ENCODE measurements around the gene NCOA5.

Gene NCOA5

GRCh38 chr20:46057856-46058598, 31.7 kb downstream of the NCOA5 start:
- ChIA-PET CTCF (interaction anchor here (0.9 to 3.1 kb wide), 20 partner anchors 8 to 281 kb away, joined by 3 to 13 read pairs (median 4); partner anchors contain the start of gene SLC12A5), POLR2A (interaction anchor here (0.7 kb wide), 1 partner anchor 18 kb away, joined by 4 read pairs; no protein-coding TSS in a partner anchor)
- DNase-seq (ENCODE audit: low read depth, low spot score): no peak
- peak; percentile 46 for TF ChIP-seq CTCF (IDR thresholded peaks at IDR 0.05; ENCODE audit: insufficient read depth, low read length, missing control alignments)
- peak overlapping the region; percentile 48 for H3K4me3 ChIP-seq (ENCODE audit: low read depth, low read length)

GRCh38 chr20:46056970-46057855, 32.5 kb downstream of the NCOA5 start:
- TF ChIP-seq CTCF (IDR thresholded peaks at IDR 0.05; ENCODE audit: insufficient read depth, low read length, missing control alignments): no peak
- no peak for DNase-seq (ENCODE audit: low read depth, low spot score)
- POLR2A ChIA-PET: interaction anchor here (0.7 kb wide), 1 partner anchor 19 kb away, joined by 4 read pairs; no protein-coding TSS in a partner anchor
- no peak overlapping the region for H3K4me3 ChIP-seq (ENCODE audit: low read depth, low read length)
- CTCF ChIA-PET: interaction anchor here (1.0 to 3.1 kb wide), 15 partner anchors 9 to 114 kb away, joined by 3 to 13 read pairs (median 5); no protein-coding TSS in a partner anchor

- DNase-seq (ENCODE audit: low read depth, low spot score): no peak
- ChIA-PET CTCF (interaction anchor here (1.0 to 3.1 kb wide), 5 partner anchors 10 to 43 kb away, joined by 5 to 13 read pairs (median 9); no protein-coding TSS in a partner anchor), POLR2A (no interaction called here)
- TF ChIP-seq CTCF (IDR thresholded peaks at IDR 0.05; ENCODE audit: insufficient read depth, low read length, missing control alignments): no peak
- H3K4me3 ChIP-seq (ENCODE audit: low read depth, low read length): no peak overlapping the region
Measured at GRCh38 chr20:46056027-46056833, 33.5 kb downstream of the NCOA5 start.

GRCh38 chr20:46055269-46055668, 34.5 kb downstream of the NCOA5 start:
- CTCF ChIA-PET: no interaction called here

GRCh38 chr20:46054606-46055005, 35.2 kb downstream of the NCOA5 start:
- CTCF ChIA-PET: no interaction called here
- H3K4me3 ChIP-seq (ENCODE audit: low read depth, low read length): no peak overlapping the region
- POLR2A ChIA-PET: no interaction called here

More at GRCh38 chr20:46055269-46055668, 34.5 kb downstream of the NCOA5 start:
- no peak overlapping the region for H3K4me3 ChIP-seq (ENCODE audit: low read depth, low read length)
- DNase-seq (ENCODE audit: low read depth, low spot score): no peak
- TF ChIP-seq CTCF (IDR thresholded peaks at IDR 0.05; ENCODE audit: insufficient read depth, low read length, missing control alignments): no peak
- POLR2A ChIA-PET: no interaction called here

More at GRCh38 chr20:46054606-46055005, 35.2 kb downstream of the NCOA5 start:
- DNase-seq (ENCODE audit: low read depth, low spot score): no peak
- TF ChIP-seq CTCF (IDR thresholded peaks at IDR 0.05; ENCODE audit: insufficient read depth, low read length, missing control alignments): no peak

Measured in AG04449 (cell line).